Thyroid gland (tissue), 4 donors: Measurements from ENCODE around the gene RAD17. TPM values are rescaled to one million over a fixed set of nuclear protein-coding genes. Genes with fewer than 3 reads are reported as not detected.

ENCODE experiments used
- DNase-seq, 2 donors: peaks; one replicate each; pipeline ENCODE4 v3.0.0-alpha.2; 2019
- H3K27ac ChIP-seq, 3 donors: fragments of 200-600 bp; sonication (generic); 1 replicate in 2 of 3; 2 replicates in 1 of 3; pipeline ENCODE4 v1.5.1; 2016 to 2019; ENCODE audit warnings: mild to moderate bottlenecking in 1 of 3, moderate library complexity in 1 of 3
- H3K27me3 ChIP-seq: fragments of 200-600 bp; sonication (generic); one replicate; pipeline ENCODE4 v1.5.1; 2019
- H3K36me3 ChIP-seq, 2 donors: fragments of 200-600 bp; sonication (generic); one replicate each; pipeline ENCODE4 v1.5.1; 2016 to 2019
- H3K4me1 ChIP-seq, 2 donors: fragments of 200-600 bp; sonication (generic); one replicate each; pipeline ENCODE4 v1.5.1; 2017 to 2019
- H3K4me3 ChIP-seq, 3 donors: fragments of 200-600 bp; sonication (generic); replicated peaks in 1 of 3; 1 replicate in 2 of 3; 2 replicates in 1 of 3; pipeline ENCODE4 v1.5.1; 2016; ENCODE audit warnings: mild to moderate bottlenecking in 1 of 3
- H3K9me3 ChIP-seq: fragments of 200-600 bp; sonication (generic); one replicate; pipeline ENCODE4 v1.5.1; 2017
- CTCF ChIP-seq, 6 experiments: fragments of 200-600 bp in 3 of 6; fragments of 450-650 bp in 3 of 6; sonication (generic) in 3 of 6; IDR thresholded peaks; one replicate each; pipeline ENCODE4 v1.5.1; 2016 to 2019; ENCODE audit warnings: antibody characterized with exemption in 6 of 6, mild to moderate bottlenecking in 2 of 6, inconsistent platforms in 1 of 6, moderate library complexity in 1 of 6
- POLR2A ChIP-seq, 2 donors: fragments of 450-650 bp; IDR thresholded peaks; one replicate each; pipeline ENCODE4 v1.6.1; 2017; ENCODE audit warnings: antibody characterized with exemption in 2 of 2, mild to moderate bottlenecking in 2 of 2, moderate library complexity in 1 of 2
- WGBS, 2 donors: methylation state at CpG; one replicate each; pipeline ENCODE4 v1.1.5; 2017; 5-methylcytosine and 5-hydroxymethylcytosine counted together
- intact Hi-C: fragments of 100-400 bp; cut with DNase I; formaldehyde crosslinking; loops from one replicate; pipeline ENCODE4 v1.15.1; 2023
- total RNA-seq, 4 donors: library from RNA; depleted of rRNA; stranded (reverse); fragments of >200 nt; gene quantifications; one replicate each; pipeline ENCODE4 v1.2.3, GENCODE V29; 2016

Gene RAD17
- total RNA-seq, 4 donors from 2014 or later: 20.9 to 34.9 (median 27.8) TPM

- TF ChIP-seq POLR2A (IDR thresholded peaks at IDR 0.05) (no peak), CTCF (IDR thresholded peaks at IDR 0.05) (peak; percentile 41 to 83 (median 74))
- Histone ChIP-seq H3K4me3 (no peak overlapping the region), H3K36me3 (no peaks in the 10 kb centered on the region), H3K4me1 (peaks cover 5 to 8% of the 10 kb centered on the region in 2 donors), H3K9me3 (no peaks in the 10 kb centered on the region), H3K27ac (no peak overlapping the region), H3K27me3 (no peaks in the 10 kb centered on the region)
- 11 to 12% methylated on average over 18 of the region's 18 CpGs for WGBS, 2 donors
- peak; percentile 91 to 93 for DNase-seq
- intact Hi-C loops: loop anchor here (10.0 kb wide), 2 partner anchors 240 to 290 kb away; partner anchors contain the start of gene SLC30A5
Observed at GRCh38 chr5:69334793-69335268, 34.8 kb upstream of the RAD17 start.

GRCh38 chr5:69335341-69335935, 34.2 kb upstream of the RAD17 start:
- no peaks in the 10 kb centered on the region for H3K27me3 ChIP-seq
- intact Hi-C loops: loop anchor here (10.0 kb wide), 2 partner anchors 241 to 291 kb away; partner anchors contain the start of gene SLC30A5
- 94 to 95% methylated on average over 7 of the region's 7 CpGs for WGBS, 2 donors
- no peak overlapping the region for H3K4me3 ChIP-seq
- H3K4me1 ChIP-seq: peaks cover 5 to 8% of the 10 kb centered on the region in 2 donors
- H3K9me3 ChIP-seq: no peaks in the 10 kb centered on the region
- DNase-seq: no peak
- no peak overlapping the region for H3K27ac ChIP-seq
- TF ChIP-seq POLR2A (IDR thresholded peaks at IDR 0.05) (no peak), CTCF (IDR thresholded peaks at IDR 0.05) (no peak)
- no peaks in the 10 kb centered on the region for H3K36me3 ChIP-seq

- Histone ChIP-seq H3K4me3 (no peak overlapping the region), H3K36me3 (no peaks in the 10 kb centered on the region), H3K4me1 (no peaks in the 10 kb centered on the region), H3K27me3 (no peaks in the 10 kb centered on the region), H3K9me3 (no peaks in the 10 kb centered on the region), H3K27ac (no peak overlapping the region)
- no peak for DNase-seq
- intact Hi-C loops: no loop called here
- WGBS, 2 donors: 85 to 91% methylated on average over 4 of the region's 4 CpGs
- TF ChIP-seq POLR2A (IDR thresholded peaks at IDR 0.05) (no peak), CTCF (IDR thresholded peaks at IDR 0.05) (no peak)
Observed at GRCh38 chr5:69341520-69342161, 28.0 kb upstream of the RAD17 start.

- Histone ChIP-seq H3K4me3 (no peak overlapping the region), H3K27ac (no peak overlapping the region), H3K4me1 (no peaks in the 10 kb centered on the region), H3K36me3 (no peaks in the 10 kb centered on the region), H3K9me3 (no peaks in the 10 kb centered on the region), H3K27me3 (no peaks in the 10 kb centered on the region)
- intact Hi-C loops: no loop called here
- DNase-seq: no peak
- TF ChIP-seq CTCF (IDR thresholded peaks at IDR 0.05) (no peak), POLR2A (IDR thresholded peaks at IDR 0.05) (no peak)
- WGBS, 2 donors: 77 to 85% methylated on average over 1 of the region's 1 CpG
Observed at GRCh38 chr5:69343083-69343482, 26.5 kb upstream of the RAD17 start.

- intact Hi-C loops: no loop called here
- Histone ChIP-seq H3K4me1 (no peaks in the 10 kb centered on the region), H3K27ac (no peak overlapping the region), H3K36me3 (peaks cover 6 to 19% of the 10 kb centered on the region in 2 donors), H3K9me3 (no peaks in the 10 kb centered on the region), H3K27me3 (no peaks in the 10 kb centered on the region), H3K4me3 (no peak overlapping the region)
- DNase-seq: no peak
- TF ChIP-seq POLR2A (IDR thresholded peaks at IDR 0.05) (no peak), CTCF (IDR thresholded peaks at IDR 0.05) (no peak)
Observed at GRCh38 chr5:69350664-69351063, 19.0 kb upstream of the RAD17 start.
